ENCODE measurements around the gene TTC33.

GRCh38 chr5:40492056-40492455 lies 263.7 kb downstream of the TTC33 start:
- TF ChIP-seq, protein P1, sequence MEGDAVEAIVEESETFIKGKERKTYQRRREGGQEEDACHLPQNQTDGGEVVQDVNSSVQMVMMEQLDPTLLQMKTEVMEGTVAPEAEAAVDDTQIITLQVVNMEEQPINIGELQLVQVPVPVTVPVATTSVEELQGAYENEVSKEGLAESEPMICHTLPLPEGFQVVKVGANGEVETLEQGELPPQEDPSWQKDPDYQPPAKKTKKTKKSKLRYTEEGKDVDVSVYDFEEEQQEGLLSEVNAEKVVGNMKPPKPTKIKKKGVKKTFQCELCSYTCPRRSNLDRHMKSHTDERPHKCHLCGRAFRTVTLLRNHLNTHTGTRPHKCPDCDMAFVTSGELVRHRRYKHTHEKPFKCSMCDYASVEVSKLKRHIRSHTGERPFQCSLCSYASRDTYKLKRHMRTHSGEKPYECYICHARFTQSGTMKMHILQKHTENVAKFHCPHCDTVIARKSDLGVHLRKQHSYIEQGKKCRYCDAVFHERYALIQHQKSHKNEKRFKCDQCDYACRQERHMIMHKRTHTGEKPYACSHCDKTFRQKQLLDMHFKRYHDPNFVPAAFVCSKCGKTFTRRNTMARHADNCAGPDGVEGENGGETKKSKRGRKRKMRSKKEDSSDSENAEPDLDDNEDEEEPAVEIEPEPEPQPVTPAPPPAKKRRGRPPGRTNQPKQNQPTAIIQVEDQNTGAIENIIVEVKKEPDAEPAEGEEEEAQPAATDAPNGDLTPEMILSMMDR (IDR thresholded peaks at IDR 0.05) = no peak
- TF ChIP-seq EZH2 (IDR thresholded peaks at IDR 0.05) (no peak), EZH2phosphoT487 (IDR thresholded peaks at IDR 0.05) (no peak)
